Measurements from ENCODE around the gene TBC1D7. TPM values are rescaled to one million over a fixed set of nuclear protein-coding genes. Genes with fewer than 3 reads are reported as not detected.

TBC1D7 gene
- total RNA-seq, 4 donors from 2014 or later, result 5.7 to 14.9 (median 6.6) TPM

DNA sequence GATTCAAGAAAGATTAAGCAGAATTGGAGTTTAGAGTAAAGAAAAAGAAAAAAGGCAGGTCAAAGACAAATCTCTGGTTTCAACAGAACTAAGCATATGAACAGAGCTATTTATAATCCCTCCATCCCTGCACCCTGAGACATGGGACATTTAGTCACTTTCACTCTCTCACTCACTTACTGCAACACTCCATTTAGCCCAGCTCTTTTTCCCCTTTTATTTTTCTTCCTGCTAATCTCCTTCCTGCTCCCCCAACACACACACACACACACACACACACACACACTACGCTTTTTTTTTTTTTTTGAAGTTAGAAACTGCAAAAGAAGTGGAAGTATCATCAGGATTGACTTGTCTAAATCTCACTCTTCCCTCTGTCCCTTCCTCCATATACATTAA lies 45.1 kb upstream of the TBC1D7 start:
- peak in 1 of 2 donors; percentile 68 for ATAC-seq
- Histone ChIP-seq H3K27ac (no peak overlapping the region), H3K4me3 (no peak overlapping the region), H3K36me3 (peaks cover 0 to 13% of the 10 kb centered on the region in 2 donors), H3K27me3 (no peaks in the 10 kb centered on the region), H3K9me3 (no peaks in the 10 kb centered on the region), H3K4me1 (peaks cover 17 to 21% of the 10 kb centered on the region in 2 donors)
- intact Hi-C loops (cut with DNase I; ENCODE audit: low total_unique reads) (no loop called here), in situ Hi-C loops (cut with MboI; ENCODE audit: low sequenced_read_pairs in 4 of 4) (no loop called here)
- no peak for TF ChIP-seq POLR2A (IDR thresholded peaks at IDR 0.05)
- TF ChIP-seq, protein P1, sequence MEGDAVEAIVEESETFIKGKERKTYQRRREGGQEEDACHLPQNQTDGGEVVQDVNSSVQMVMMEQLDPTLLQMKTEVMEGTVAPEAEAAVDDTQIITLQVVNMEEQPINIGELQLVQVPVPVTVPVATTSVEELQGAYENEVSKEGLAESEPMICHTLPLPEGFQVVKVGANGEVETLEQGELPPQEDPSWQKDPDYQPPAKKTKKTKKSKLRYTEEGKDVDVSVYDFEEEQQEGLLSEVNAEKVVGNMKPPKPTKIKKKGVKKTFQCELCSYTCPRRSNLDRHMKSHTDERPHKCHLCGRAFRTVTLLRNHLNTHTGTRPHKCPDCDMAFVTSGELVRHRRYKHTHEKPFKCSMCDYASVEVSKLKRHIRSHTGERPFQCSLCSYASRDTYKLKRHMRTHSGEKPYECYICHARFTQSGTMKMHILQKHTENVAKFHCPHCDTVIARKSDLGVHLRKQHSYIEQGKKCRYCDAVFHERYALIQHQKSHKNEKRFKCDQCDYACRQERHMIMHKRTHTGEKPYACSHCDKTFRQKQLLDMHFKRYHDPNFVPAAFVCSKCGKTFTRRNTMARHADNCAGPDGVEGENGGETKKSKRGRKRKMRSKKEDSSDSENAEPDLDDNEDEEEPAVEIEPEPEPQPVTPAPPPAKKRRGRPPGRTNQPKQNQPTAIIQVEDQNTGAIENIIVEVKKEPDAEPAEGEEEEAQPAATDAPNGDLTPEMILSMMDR (IDR thresholded peaks at IDR 0.05 in 4 of 5, conservative IDR thresholded peaks at IDR 0.05 in 1 of 5), result no peak
- DNase-seq, result no peak

DNA sequence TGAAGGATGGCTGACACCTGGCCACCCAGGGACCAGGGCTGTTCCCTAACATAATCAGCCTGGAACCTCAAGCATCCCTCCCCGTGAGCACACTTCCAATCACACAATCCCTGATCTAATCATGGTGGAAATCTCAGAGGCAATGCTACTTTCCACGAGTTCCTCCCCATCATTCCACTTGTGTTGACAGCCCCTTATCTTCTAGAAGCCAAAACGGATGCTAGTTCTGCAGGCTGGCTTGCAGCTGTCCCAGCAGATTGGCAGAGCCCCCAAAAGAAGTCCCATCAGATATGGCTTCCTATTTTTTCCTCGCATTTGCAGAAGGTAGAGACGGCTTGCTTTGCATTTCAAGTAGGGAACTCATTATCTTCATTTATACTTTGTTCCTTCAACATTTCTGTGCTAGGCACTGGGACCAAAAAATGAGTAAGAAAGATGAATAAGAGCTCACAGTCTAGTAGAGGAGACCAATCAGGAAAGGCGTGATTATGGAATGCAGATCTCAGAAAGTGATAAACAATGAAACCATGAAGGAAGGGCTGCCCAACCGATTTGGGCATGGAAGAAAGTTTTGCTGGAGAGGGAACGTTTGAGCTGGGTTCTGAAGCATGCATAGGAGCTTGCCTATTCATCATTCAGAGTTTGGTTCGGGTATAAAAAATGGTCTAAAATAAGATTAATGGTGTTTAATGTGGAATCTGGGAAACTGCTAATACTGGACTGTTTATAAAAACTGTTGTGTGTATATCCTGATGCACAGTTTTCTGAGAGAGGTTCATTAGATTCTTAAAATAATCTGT lies 44.6 kb upstream of the TBC1D7 start:
- H3K27ac ChIP-seq, result no peak overlapping the region
- no peak overlapping the region for H3K4me3 ChIP-seq
- DNase-seq (no peak), ATAC-seq (no peak)
- intact Hi-C loops (cut with DNase I; ENCODE audit: low total_unique reads) (no loop called here), in situ Hi-C loops (cut with MboI; ENCODE audit: low sequenced_read_pairs in 4 of 4) (no loop called here)
- peaks cover 0 to 12% of the 10 kb centered on the region in 2 donors for H3K36me3 ChIP-seq
- TF ChIP-seq POLR2A (IDR thresholded peaks at IDR 0.05), result no peak
- TF ChIP-seq, protein P1 (IDR thresholded peaks at IDR 0.05 in 4 of 5, conservative IDR thresholded peaks at IDR 0.05 in 1 of 5), result no peak
- no peaks in the 10 kb centered on the region for H3K9me3 ChIP-seq
- peaks cover 23 to 27% of the 10 kb centered on the region in 2 donors for H3K4me1 ChIP-seq
- H3K27me3 ChIP-seq, result no peaks in the 10 kb centered on the region

DNA sequence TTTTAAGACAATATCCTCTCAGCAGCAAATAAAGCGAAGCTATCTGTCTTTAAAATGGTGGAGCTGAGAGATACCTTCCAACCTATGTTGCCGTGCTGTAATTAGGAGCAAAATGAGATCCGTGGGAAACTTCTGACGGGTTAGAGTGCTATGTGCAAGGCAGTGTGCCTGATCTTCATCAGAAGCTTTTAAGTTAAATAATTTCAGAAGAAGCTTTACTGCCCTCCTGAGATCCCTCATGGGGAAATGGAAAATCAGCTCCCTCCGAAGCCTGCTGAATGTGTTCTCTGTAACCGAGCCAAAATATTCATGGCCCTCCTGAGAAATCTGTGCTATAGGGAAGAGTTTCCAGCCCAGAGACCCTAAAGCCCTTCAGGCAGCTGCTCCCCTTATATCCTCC lies 43.7 kb upstream of the TBC1D7 start:
- intact Hi-C loops (cut with DNase I; ENCODE audit: low total_unique reads) (no loop called here), in situ Hi-C loops (cut with MboI; ENCODE audit: low sequenced_read_pairs in 4 of 4) (no loop called here)
- no peak overlapping the region for H3K27ac ChIP-seq
- no peak overlapping the region for H3K4me3 ChIP-seq
- no peaks in the 10 kb centered on the region for H3K27me3 ChIP-seq
- no peaks in the 10 kb centered on the region for H3K9me3 ChIP-seq
- no peak for DNase-seq
- peaks cover 31% of the 10 kb centered on the region in 2 donors for H3K4me1 ChIP-seq
- TF ChIP-seq POLR2A (IDR thresholded peaks at IDR 0.05), result no peak
- TF ChIP-seq, protein P1 (IDR thresholded peaks at IDR 0.05 in 4 of 5, conservative IDR thresholded peaks at IDR 0.05 in 1 of 5), result no peak
- ATAC-seq, result no peak
- H3K36me3 ChIP-seq, result peaks cover 0 to 4% of the 10 kb centered on the region in 2 donors

DNA sequence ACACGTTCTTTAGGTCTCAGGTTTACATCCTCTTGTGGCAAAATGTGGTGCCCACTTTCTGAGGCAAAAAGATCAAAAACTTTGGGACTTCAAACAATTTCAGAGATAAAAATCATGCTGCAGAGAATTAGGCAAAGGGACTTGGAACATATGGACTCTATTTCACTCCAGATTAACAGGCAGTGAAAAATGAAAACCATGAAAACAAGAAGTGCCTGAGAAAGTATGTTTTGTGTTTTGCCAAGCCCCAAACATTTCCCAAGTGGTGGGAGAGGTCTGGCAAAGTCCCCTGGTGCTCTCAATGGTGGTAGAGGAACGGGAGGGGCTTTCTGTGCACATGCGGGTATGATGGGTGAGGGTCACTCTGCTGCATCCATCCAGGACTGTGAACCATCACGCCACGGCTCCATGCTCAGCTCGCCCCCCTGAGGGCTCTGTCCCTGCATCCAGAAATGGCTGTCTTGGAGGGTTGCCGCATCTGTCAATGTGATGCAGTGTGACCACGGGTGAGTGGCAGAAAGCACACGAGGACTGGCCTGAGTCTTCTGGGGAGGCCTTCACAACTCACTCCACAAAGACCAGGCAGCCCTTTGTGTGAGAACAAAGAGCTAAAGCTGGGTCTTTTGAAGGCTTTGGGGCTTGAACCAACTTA lies 43.2 kb upstream of the TBC1D7 start:
- in situ Hi-C loops (cut with MboI; ENCODE audit: low sequenced_read_pairs in 4 of 4), result no loop called here
- no peak overlapping the region for H3K27ac ChIP-seq
- no peak for DNase-seq
- H3K36me3 ChIP-seq, result no peaks in the 10 kb centered on the region
- no peaks in the 10 kb centered on the region for H3K27me3 ChIP-seq
- H3K9me3 ChIP-seq, result no peaks in the 10 kb centered on the region
- H3K4me1 ChIP-seq, result peaks cover 31% of the 10 kb centered on the region in 2 donors
- ATAC-seq, result no peak
- TF ChIP-seq POLR2A (IDR thresholded peaks at IDR 0.05), result no peak
- TF ChIP-seq, protein P1 (IDR thresholded peaks at IDR 0.05 in 4 of 5, conservative IDR thresholded peaks at IDR 0.05 in 1 of 5), result no peak
- intact Hi-C loops (cut with DNase I; ENCODE audit: low total_unique reads), result no loop called here
- no peak overlapping the region for H3K4me3 ChIP-seq
